Spleen (tissue), 11 donors: Measurements from ENCODE around the gene CACNA2D2. TPM values are rescaled to one million over a fixed set of nuclear protein-coding genes. Genes with fewer than 3 reads are reported as not detected.

ENCODE experiments used
- DNase-seq: peaks from one replicate; pipeline ENCODE4 v3.0.0-alpha.2; 2020
- H3K27ac ChIP-seq, 8 donors: fragments of 200-600 bp; sonication (generic) in 7 of 8; 1 replicate in 4 of 8; 2 replicates in 4 of 8; pipeline versions ENCODE4 v1.5.0 to v1.8.0; 2016 to 2021; ENCODE audit warnings: inconsistent platforms in 4 of 8, mild to moderate bottlenecking in 4 of 8, moderate library complexity in 1 of 8
- H3K27me3 ChIP-seq, 7 donors: fragments of 200-600 bp; sonication (generic) in 6 of 7; replicated peaks in 1 of 7; 1 replicate in 4 of 7; 2 replicates in 3 of 7; pipeline versions ENCODE4 v1.5.0 to v1.8.0; 2016 to 2021; ENCODE audit warnings: inconsistent platforms in 3 of 7, mild to moderate bottlenecking in 1 of 7
- H3K36me3 ChIP-seq, 6 donors: fragments of 200-600 bp; sonication (generic) in 5 of 6; 1 replicate in 4 of 6; 2 replicates in 2 of 6; pipeline versions ENCODE4 v1.5.0 to v1.8.0; 2016 to 2021; ENCODE audit warnings: inconsistent platforms in 2 of 6
- H3K4me1 ChIP-seq, 6 donors: fragments of 200-600 bp; sonication (generic) in 5 of 6; 1 replicate in 3 of 6; 2 replicates in 3 of 6; pipeline versions ENCODE4 v1.5.0 to v1.8.0; 2016 to 2021; ENCODE audit warnings: inconsistent platforms in 3 of 6
- H3K4me3 ChIP-seq, 8 donors: fragments of 200-600 bp; sonication (generic) in 7 of 8; 1 replicate in 4 of 8; 2 replicates in 4 of 8; pipeline versions ENCODE4 v1.5.0 to v1.8.0; 2016 to 2021; ENCODE audit warnings: inconsistent platforms in 4 of 8, mild to moderate bottlenecking in 4 of 8, moderate library complexity in 2 of 8
- H3K9me3 ChIP-seq, 8 donors: fragments of 200-600 bp; sonication (generic) in 7 of 8; 1 replicate in 4 of 8; 2 replicates in 4 of 8; pipeline versions ENCODE4 v1.5.0 to v1.8.0; 2016 to 2021; ENCODE audit warnings: inconsistent platforms in 4 of 8
- POLR2A ChIP-seq, 3 donors: fragments of 450-650 bp; IDR thresholded peaks; one replicate each; pipeline ENCODE4 v1.5.1; 2017; ENCODE audit warnings: antibody characterized with exemption in 3 of 3, mild to moderate bottlenecking in 1 of 3
- POLR2AphosphoS5 ChIP-seq, 3 donors: sonication (generic); formaldehyde crosslinking; IDR thresholded peaks; one replicate each; pipeline ENCODE4 v1.5.1; 2017; ENCODE audit warnings: antibody characterized with exemption in 3 of 3
- WGBS, 5 donors: extraction: QIAGEN DNeasy Blood & Tissue Kit in 3 of 5; methylation state at CpG; one replicate each; pipeline versions ENCODE4 v1.1.5 to v1.1.7; 2013 to 2018; 5-methylcytosine and 5-hydroxymethylcytosine counted together
- intact Hi-C: fragments of 100-400 bp; cut with DNase I; formaldehyde crosslinking; loops from one replicate; pipeline ENCODE4 v1.15.0; 2023; ENCODE audit warnings: low total_unique reads
- polyA plus RNA-seq, 3 donors: library from polyadenylated mRNA; stranded (reverse); fragments of 200-250 nt; gene quantifications; one replicate each; pipeline ENCODE4 v1.2.1, GENCODE V29; 2013
- total RNA-seq, 7 donors: library from RNA; depleted of rRNA in 3 of 7; stranded (reverse); fragments of >200 nt in 3 of 7; fragmentation: NEBNext Ultra II Directional in 4 of 7; extraction: Animal tissue kit (Norgen Biotek cat#: 25700) in 4 of 7; gene quantifications; one replicate each; pipeline versions ENCODE4 v1.1.0 to v1.2.1, GENCODE V29; 2016 to 2021
- TF ChIP-seq, protein P1 (sequence below), 11 experiments: fragments of 200-600 bp in 7 of 11; fragments of 450-650 bp in 4 of 11; sonication (generic) in 4 of 11; IDR thresholded peaks in 8 of 11; conservative IDR thresholded peaks in 3 of 11; 1 replicate in 7 of 11; 2 replicates in 4 of 11; pipeline versions ENCODE4 v1.4.0 to v1.8.0; 2016 to 2021; ENCODE audit warnings: antibody characterized with exemption in 11 of 11, inconsistent platforms in 4 of 11, mild to moderate bottlenecking in 1 of 11
- donor health status: healthy with polysubstance abuse.
- donor health status: DM: no; HTN: no; CAD: no; lungs with moderate emphysema.
- donor health status: DM: no; HTN: no; CAD: no.
- donor health status: Bipolar disorder and iron deficiency.
- donor health status: healthy.
- donor health status: DM: no; HTN: no; CAD: no.
- donor health status: DM: yes; HTN: yes; CAD: no.

The CACNA2D2 gene
- total and polyA plus RNA-seq, 10 donors, result 0.24 to 3.2 (median 1.2) TPM

DNA sequence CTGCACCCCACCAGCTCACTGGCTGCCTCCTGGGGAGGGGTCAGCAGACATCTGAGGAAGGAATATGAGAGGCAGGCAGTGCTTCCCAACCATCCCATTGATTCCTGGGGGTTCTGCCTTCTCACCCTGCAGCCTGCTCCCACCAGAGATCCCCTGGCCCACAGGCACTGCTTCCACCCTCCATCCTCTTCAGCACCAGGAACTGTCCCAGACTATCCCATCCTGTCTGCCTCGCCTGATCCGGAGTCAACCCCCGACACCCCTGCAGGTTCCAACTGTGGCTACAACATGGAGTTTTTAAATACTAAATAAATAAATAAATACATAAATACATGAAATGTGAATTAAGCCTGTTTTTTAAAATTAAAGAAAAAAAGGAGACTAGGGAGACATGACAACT is 43.6 kb downstream of the CACNA2D2 start:
- H3K4me1 ChIP-seq, result no peaks in the 10 kb centered on the region
- intact Hi-C loops, result no loop called here
- no peaks in the 10 kb centered on the region for H3K27me3 ChIP-seq
- no peaks in the 10 kb centered on the region for H3K36me3 ChIP-seq
- no peak overlapping the region for H3K27ac ChIP-seq
- 82 to 92% (median 87%) methylated on average over 3 of the region's 3 CpGs for WGBS, 5 donors
- no peaks in the 10 kb centered on the region for H3K9me3 ChIP-seq
- no peak for DNase-seq
- TF ChIP-seq POLR2A (IDR thresholded peaks at IDR 0.05) (no peak), POLR2AphosphoS5 (IDR thresholded peaks at IDR 0.05) (no peak)
- TF ChIP-seq, protein P1, sequence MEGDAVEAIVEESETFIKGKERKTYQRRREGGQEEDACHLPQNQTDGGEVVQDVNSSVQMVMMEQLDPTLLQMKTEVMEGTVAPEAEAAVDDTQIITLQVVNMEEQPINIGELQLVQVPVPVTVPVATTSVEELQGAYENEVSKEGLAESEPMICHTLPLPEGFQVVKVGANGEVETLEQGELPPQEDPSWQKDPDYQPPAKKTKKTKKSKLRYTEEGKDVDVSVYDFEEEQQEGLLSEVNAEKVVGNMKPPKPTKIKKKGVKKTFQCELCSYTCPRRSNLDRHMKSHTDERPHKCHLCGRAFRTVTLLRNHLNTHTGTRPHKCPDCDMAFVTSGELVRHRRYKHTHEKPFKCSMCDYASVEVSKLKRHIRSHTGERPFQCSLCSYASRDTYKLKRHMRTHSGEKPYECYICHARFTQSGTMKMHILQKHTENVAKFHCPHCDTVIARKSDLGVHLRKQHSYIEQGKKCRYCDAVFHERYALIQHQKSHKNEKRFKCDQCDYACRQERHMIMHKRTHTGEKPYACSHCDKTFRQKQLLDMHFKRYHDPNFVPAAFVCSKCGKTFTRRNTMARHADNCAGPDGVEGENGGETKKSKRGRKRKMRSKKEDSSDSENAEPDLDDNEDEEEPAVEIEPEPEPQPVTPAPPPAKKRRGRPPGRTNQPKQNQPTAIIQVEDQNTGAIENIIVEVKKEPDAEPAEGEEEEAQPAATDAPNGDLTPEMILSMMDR (IDR thresholded peaks at IDR 0.05 in 8 of 11, conservative IDR thresholded peaks at IDR 0.05 in 3 of 11), result no peak
- H3K4me3 ChIP-seq, result no peak overlapping the region

DNA sequence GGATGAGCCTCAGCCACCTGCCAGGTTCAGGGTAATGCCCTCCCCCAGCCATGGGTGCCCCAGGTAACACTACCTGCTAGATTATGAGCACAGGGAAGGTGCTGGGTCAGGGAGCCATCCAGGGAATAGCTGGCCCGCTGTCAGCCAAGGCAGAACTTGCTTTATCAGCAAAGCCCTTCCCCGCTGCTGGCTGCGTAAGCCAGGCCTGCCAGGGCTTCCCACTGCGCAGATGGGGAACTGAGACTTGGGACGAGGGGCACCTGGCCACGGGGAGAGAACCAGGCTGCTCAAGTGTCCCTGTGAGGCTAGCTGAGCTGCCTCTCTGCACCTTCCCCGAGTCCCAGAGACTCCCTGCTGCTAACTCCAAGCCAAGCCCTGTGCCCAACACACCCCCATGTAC is 45.4 kb downstream of the CACNA2D2 start:
- Histone ChIP-seq H3K36me3 (no peaks in the 10 kb centered on the region), H3K27me3 (no peaks in the 10 kb centered on the region), H3K4me3 (no peak overlapping the region), H3K4me1 (no peaks in the 10 kb centered on the region), H3K27ac (no peak overlapping the region), H3K9me3 (no peaks in the 10 kb centered on the region)
- 76 to 95% (median 88%) methylated on average over 4 to 7 of the region's 7 CpGs for WGBS, 5 donors
- intact Hi-C loops, result no loop called here
- TF ChIP-seq POLR2A (IDR thresholded peaks at IDR 0.05) (no peak), POLR2AphosphoS5 (IDR thresholded peaks at IDR 0.05) (no peak)
- TF ChIP-seq, protein P1 (IDR thresholded peaks at IDR 0.05 in 8 of 11, conservative IDR thresholded peaks at IDR 0.05 in 3 of 11), result no peak
- no peak for DNase-seq

- 81 to 88% (median 85%) methylated on average over 31 of the region's 31 CpGs for WGBS, 5 donors
These were observed 48.0 kb downstream of the CACNA2D2 start for GRCh38 chr3:50455161-50456018.

More at GRCh38 chr3:50455161-50456018, 48.0 kb downstream of the CACNA2D2 start:
- intact Hi-C loops, result no loop called here
- no peak for DNase-seq
- H3K4me1 ChIP-seq, result peaks cover 0 to 7% (median 2%) of the 10 kb centered on the region in 6 donors
- H3K4me3 ChIP-seq, result no peak overlapping the region
- H3K36me3 ChIP-seq, result no peaks in the 10 kb centered on the region
- H3K27me3 ChIP-seq, result no peaks in the 10 kb centered on the region
- H3K27ac ChIP-seq, result no peak overlapping the region
- no peaks in the 10 kb centered on the region for H3K9me3 ChIP-seq
- TF ChIP-seq, protein P1 (IDR thresholded peaks at IDR 0.05 in 8 of 11, conservative IDR thresholded peaks at IDR 0.05 in 3 of 11), result no peak
- TF ChIP-seq POLR2AphosphoS5 (IDR thresholded peaks at IDR 0.05) (no peak), POLR2A (IDR thresholded peaks at IDR 0.05) (no peak)
